Thoracic aorta (tissue), 2 donors: ENCODE data around the gene PIGT. TPM values are rescaled to one million over a fixed set of nuclear protein-coding genes. Genes with fewer than 3 reads are reported as not detected.

Experiments used
- ATAC-seq: fragments of 150-250 bp; one replicate; pipeline ENCODE4 v1.8.0; 2017; ENCODE audit warnings: low read depth; ENCODE audit not compliant: insufficient number of reproducible peaks, low FRiP score
- DNase-seq: peaks from one replicate; pipeline ENCODE4 v3.0.0-alpha.2; 2020; ENCODE audit warnings: low spot score
- H3K27ac ChIP-seq, 2 donors: fragments of 200-600 bp; sonication (generic); 1 replicate in 1 of 2; 2 replicates in 1 of 2; pipeline ENCODE4 v1.5.1; 2016; ENCODE audit warnings: mild to moderate bottlenecking in 2 of 2, moderate library complexity in 2 of 2
- H3K27me3 ChIP-seq: fragments of 200-600 bp; sonication (generic); replicated peaks from 2 replicates; pipeline ENCODE4 v1.6.0; 2016; ENCODE audit warnings: mild to moderate bottlenecking; ENCODE audit not compliant: insufficient read depth
- H3K36me3 ChIP-seq: fragments of 200-600 bp; sonication (generic); one replicate; pipeline ENCODE4 v1.5.1; 2016
- H3K4me1 ChIP-seq, 2 donors: fragments of 200-600 bp; sonication (generic); 1 replicate in 1 of 2; 2 replicates in 1 of 2; pipeline versions ENCODE4 v1.5.1 to v1.6.0; 2016; ENCODE audit warnings: low read depth in 2 of 2, mild to moderate bottlenecking in 1 of 2; ENCODE audit not compliant: control insufficient read depth in 1 of 2
- H3K4me3 ChIP-seq: fragments of 200-600 bp; sonication (generic); 2 replicates; pipeline ENCODE4 v1.5.1; 2016; ENCODE audit warnings: mild to moderate bottlenecking
- H3K9me3 ChIP-seq: fragments of 200-600 bp; sonication (generic); 2 replicates; pipeline ENCODE4 v1.5.1; 2016
- CTCF ChIP-seq: fragments of 200-600 bp; sonication (generic); IDR thresholded peaks from one replicate; pipeline ENCODE4 v1.5.1; 2019; ENCODE audit warnings: antibody characterized with exemption
- total RNA-seq, 2 donors: library from RNA; depleted of rRNA; stranded (reverse); fragments of >200 nt; gene quantifications; one replicate each; pipeline versions ENCODE4 v1.1.0 to v1.2.3, GENCODE V29; 2016

PIGT gene
- total RNA-seq, 2 donors from 2014 or later, result 117 to 169 TPM

GRCh38 chr20:45410887-45411286, 5.1 kb upstream of the PIGT start:
- TF ChIP-seq CTCF, result no peak
- H3K27me3 ChIP-seq, result no peaks in the 10 kb centered on the region
- no peak overlapping the region for H3K27ac ChIP-seq
- DNase-seq (no peak), ATAC-seq (no peak)
- H3K36me3 ChIP-seq, result peaks cover 25% of the 10 kb centered on the region
- no peak overlapping the region for H3K4me3 ChIP-seq
- peaks cover 9 to 37% of the 10 kb centered on the region in 2 donors for H3K4me1 ChIP-seq
- H3K9me3 ChIP-seq, result no peaks in the 10 kb centered on the region

GRCh38 chr20:45412653-45413052, 3.3 kb upstream of the PIGT start:
- Histone ChIP-seq H3K9me3 (no peaks in the 10 kb centered on the region), H3K4me3 (no peak overlapping the region), H3K36me3 (peaks cover 25% of the 10 kb centered on the region), H3K4me1 (peaks cover 15 to 47% of the 10 kb centered on the region in 2 donors), H3K27me3 (no peaks in the 10 kb centered on the region), H3K27ac (no peak overlapping the region)
- ATAC-seq, result no peak
- no peak for DNase-seq
- no peak for TF ChIP-seq CTCF

- H3K4me1 ChIP-seq, result peaks cover 10 to 43% of the 10 kb centered on the region in 2 donors
- no peak for ATAC-seq
- TF ChIP-seq CTCF, result no peak
Measured at GRCh38 chr20:45413479-45413878, 2.5 kb upstream of the PIGT start.

GRCh38 chr20:45416917-45417316, 976 bp downstream of the PIGT start:
- Histone ChIP-seq H3K27ac (no peak overlapping the region), H3K9me3 (no peaks in the 10 kb centered on the region), H3K4me1 (peaks cover 6 to 37% of the 10 kb centered on the region in 2 donors), H3K4me3 (peak overlapping the region; percentile 88), H3K27me3 (no peaks in the 10 kb centered on the region), H3K36me3 (peaks cover 18% of the 10 kb centered on the region)
- no peak for DNase-seq
- no peak for TF ChIP-seq CTCF
- ATAC-seq, result no peak

More at GRCh38 chr20:45413479-45413878, 2.5 kb upstream of the PIGT start:
- no peak for DNase-seq
- Histone ChIP-seq H3K36me3 (peaks cover 25% of the 10 kb centered on the region), H3K27me3 (no peaks in the 10 kb centered on the region), H3K27ac (no peak overlapping the region), H3K4me3 (no peak overlapping the region), H3K9me3 (no peaks in the 10 kb centered on the region)

- ATAC-seq (peak; percentile 78), DNase-seq (no peak)
- peaks cover 6 to 37% of the 10 kb centered on the region in 2 donors for H3K4me1 ChIP-seq
- no peak overlapping the region for H3K4me3 ChIP-seq
- TF ChIP-seq CTCF, result no peak
- no peaks in the 10 kb centered on the region for H3K27me3 ChIP-seq
- H3K27ac ChIP-seq, result peak overlapping the region; percentile 56 to 75
- peaks cover 32% of the 10 kb centered on the region for H3K36me3 ChIP-seq
- H3K9me3 ChIP-seq, result no peaks in the 10 kb centered on the region
Measured at GRCh38 chr20:45419188-45420091, 3.5 kb downstream of the PIGT start.
